ENCODE results near the gene THBD.

DNA sequence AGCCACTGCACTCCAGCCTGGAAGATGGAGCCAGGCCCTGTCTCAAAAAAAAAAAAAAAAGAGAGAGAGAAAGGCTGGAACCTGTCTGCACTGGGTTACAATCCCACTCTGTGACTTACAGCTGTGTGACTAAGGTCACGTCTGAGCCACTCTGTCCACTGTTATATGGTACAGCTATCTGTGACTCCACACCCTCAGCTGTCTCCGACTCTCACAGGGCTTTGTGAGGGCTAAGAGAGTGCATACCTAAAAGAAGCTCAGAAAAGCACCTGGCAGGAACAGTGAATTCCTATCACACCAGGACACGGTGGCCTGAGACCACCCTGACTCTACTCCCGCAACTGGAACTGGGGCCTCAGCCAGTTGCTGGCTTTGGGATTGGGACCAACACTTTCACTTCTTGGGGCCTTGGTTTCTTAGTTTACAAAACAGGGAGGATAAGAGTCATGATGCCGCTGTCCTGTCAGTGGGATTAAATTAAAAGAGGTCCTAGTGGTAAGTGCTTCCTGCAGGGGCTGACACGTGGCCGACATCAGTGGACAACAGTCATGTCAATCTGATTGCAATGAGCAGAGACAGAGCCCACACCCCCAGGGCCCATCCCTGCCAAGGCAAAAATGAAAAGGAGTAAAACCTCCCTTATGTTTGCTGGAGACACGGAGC lies 42.4 kb upstream of the THBD start:
- TF ChIP-seq, protein P1, sequence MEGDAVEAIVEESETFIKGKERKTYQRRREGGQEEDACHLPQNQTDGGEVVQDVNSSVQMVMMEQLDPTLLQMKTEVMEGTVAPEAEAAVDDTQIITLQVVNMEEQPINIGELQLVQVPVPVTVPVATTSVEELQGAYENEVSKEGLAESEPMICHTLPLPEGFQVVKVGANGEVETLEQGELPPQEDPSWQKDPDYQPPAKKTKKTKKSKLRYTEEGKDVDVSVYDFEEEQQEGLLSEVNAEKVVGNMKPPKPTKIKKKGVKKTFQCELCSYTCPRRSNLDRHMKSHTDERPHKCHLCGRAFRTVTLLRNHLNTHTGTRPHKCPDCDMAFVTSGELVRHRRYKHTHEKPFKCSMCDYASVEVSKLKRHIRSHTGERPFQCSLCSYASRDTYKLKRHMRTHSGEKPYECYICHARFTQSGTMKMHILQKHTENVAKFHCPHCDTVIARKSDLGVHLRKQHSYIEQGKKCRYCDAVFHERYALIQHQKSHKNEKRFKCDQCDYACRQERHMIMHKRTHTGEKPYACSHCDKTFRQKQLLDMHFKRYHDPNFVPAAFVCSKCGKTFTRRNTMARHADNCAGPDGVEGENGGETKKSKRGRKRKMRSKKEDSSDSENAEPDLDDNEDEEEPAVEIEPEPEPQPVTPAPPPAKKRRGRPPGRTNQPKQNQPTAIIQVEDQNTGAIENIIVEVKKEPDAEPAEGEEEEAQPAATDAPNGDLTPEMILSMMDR (IDR thresholded peaks at IDR 0.05), result no peak
- no peak for TF ChIP-seq POLR2A (IDR thresholded peaks at IDR 0.05)

All from right lobe of liver (tissue), 4 donors.